H1 (cell line): Measurements from ENCODE around the gene NUP98. TPM values are rescaled to one million over a fixed set of nuclear protein-coding genes. Genes with fewer than 3 reads are reported as not detected.

ENCODE experiments used
- ASH2L ChIP-seq: fragments of 200-600, 300-600 bp; sonication (generic); IDR thresholded peaks from one replicate; pipeline ENCODE4 v1.7.1; 2017; ENCODE audit warnings: low read length
- BCL11A ChIP-seq, 2 experiments: IDR thresholded peaks; one replicate each; pipeline ENCODE4 v1.6.1; 2011; ENCODE audit warnings: low read depth in 2 of 2, low read length in 2 of 2, mild to moderate bottlenecking in 2 of 2
- CHD2 ChIP-seq: IDR thresholded peaks from 2 replicates; pipeline ENCODE4 v1.6.1; 2012; ENCODE audit warnings: low read length, improper control_type of control experiment
- HDAC6 ChIP-seq: IDR thresholded peaks from one replicate; pipeline ENCODE4 v1.7.1; 2012; ENCODE audit warnings: low read depth, mild to moderate bottlenecking, inconsistent platforms, low read length, moderate library complexity
- SAP30 ChIP-seq: fragments of 300-600 bp; sonication (generic); IDR thresholded peaks from 2 replicates; pipeline ENCODE4 v1.7.1; 2012; ENCODE audit warnings: low read length, moderate library complexity, mild to moderate bottlenecking, inconsistent platforms; ENCODE audit not compliant: insufficient read depth, insufficient replicate concordance
- TAF1 ChIP-seq: IDR thresholded peaks from 2 replicates; pipeline ENCODE4 v1.6.1; 2011; ENCODE audit warnings: mild to moderate bottlenecking, low read depth, low read length
- TCF12 ChIP-seq: IDR thresholded peaks from 2 replicates; pipeline ENCODE4 v1.6.1; 2011; ENCODE audit warnings: low read depth, mild to moderate bottlenecking, low read length
- polyA plus RNA-seq, 7 experiments: library from polyadenylated mRNA; depleted of rRNA in 3 of 7; stranded (reverse) in 5 of 7; unstranded in 2 of 7; fragments of >200 nt in 5 of 7; fragments of 200-250 nt in 2 of 7; gene quantifications; 1 replicate in 5 of 7; 2 replicates in 1 of 7; 4 replicates in 1 of 7; pipeline versions ENCODE4 v1.2.1 to v1.2.3, GENCODE V29; 2011 to 2013; ENCODE audit warnings: missing spikeins in 2 of 7, mixed read lengths in 2 of 7
- total RNA-seq: library from RNA; stranded (reverse); fragmentation: NEBNext Ultra II Directional; extraction: Animal tissue kit (Norgen Biotek cat#: 25700); gene quantifications from 2 replicates; pipeline ENCODE4 v1.2.1, GENCODE V29; 2021
- TF ChIP-seq, protein P1 (sequence below): fragments of 300-600 bp; sonication (generic); IDR thresholded peaks from 2 replicates; pipeline ENCODE4 v1.7.1; 2012; ENCODE audit warnings: low read length, moderate library complexity, mild to moderate bottlenecking, inconsistent platforms; ENCODE audit not compliant: insufficient replicate concordance

NUP98 gene
- total and polyA plus RNA-seq, 2 of the 8 experiments (the other 6 are each of a cell fraction or from before 2014, with no cell fraction given) = 98.6 to 261 TPM

- TF ChIP-seq, protein P1, sequence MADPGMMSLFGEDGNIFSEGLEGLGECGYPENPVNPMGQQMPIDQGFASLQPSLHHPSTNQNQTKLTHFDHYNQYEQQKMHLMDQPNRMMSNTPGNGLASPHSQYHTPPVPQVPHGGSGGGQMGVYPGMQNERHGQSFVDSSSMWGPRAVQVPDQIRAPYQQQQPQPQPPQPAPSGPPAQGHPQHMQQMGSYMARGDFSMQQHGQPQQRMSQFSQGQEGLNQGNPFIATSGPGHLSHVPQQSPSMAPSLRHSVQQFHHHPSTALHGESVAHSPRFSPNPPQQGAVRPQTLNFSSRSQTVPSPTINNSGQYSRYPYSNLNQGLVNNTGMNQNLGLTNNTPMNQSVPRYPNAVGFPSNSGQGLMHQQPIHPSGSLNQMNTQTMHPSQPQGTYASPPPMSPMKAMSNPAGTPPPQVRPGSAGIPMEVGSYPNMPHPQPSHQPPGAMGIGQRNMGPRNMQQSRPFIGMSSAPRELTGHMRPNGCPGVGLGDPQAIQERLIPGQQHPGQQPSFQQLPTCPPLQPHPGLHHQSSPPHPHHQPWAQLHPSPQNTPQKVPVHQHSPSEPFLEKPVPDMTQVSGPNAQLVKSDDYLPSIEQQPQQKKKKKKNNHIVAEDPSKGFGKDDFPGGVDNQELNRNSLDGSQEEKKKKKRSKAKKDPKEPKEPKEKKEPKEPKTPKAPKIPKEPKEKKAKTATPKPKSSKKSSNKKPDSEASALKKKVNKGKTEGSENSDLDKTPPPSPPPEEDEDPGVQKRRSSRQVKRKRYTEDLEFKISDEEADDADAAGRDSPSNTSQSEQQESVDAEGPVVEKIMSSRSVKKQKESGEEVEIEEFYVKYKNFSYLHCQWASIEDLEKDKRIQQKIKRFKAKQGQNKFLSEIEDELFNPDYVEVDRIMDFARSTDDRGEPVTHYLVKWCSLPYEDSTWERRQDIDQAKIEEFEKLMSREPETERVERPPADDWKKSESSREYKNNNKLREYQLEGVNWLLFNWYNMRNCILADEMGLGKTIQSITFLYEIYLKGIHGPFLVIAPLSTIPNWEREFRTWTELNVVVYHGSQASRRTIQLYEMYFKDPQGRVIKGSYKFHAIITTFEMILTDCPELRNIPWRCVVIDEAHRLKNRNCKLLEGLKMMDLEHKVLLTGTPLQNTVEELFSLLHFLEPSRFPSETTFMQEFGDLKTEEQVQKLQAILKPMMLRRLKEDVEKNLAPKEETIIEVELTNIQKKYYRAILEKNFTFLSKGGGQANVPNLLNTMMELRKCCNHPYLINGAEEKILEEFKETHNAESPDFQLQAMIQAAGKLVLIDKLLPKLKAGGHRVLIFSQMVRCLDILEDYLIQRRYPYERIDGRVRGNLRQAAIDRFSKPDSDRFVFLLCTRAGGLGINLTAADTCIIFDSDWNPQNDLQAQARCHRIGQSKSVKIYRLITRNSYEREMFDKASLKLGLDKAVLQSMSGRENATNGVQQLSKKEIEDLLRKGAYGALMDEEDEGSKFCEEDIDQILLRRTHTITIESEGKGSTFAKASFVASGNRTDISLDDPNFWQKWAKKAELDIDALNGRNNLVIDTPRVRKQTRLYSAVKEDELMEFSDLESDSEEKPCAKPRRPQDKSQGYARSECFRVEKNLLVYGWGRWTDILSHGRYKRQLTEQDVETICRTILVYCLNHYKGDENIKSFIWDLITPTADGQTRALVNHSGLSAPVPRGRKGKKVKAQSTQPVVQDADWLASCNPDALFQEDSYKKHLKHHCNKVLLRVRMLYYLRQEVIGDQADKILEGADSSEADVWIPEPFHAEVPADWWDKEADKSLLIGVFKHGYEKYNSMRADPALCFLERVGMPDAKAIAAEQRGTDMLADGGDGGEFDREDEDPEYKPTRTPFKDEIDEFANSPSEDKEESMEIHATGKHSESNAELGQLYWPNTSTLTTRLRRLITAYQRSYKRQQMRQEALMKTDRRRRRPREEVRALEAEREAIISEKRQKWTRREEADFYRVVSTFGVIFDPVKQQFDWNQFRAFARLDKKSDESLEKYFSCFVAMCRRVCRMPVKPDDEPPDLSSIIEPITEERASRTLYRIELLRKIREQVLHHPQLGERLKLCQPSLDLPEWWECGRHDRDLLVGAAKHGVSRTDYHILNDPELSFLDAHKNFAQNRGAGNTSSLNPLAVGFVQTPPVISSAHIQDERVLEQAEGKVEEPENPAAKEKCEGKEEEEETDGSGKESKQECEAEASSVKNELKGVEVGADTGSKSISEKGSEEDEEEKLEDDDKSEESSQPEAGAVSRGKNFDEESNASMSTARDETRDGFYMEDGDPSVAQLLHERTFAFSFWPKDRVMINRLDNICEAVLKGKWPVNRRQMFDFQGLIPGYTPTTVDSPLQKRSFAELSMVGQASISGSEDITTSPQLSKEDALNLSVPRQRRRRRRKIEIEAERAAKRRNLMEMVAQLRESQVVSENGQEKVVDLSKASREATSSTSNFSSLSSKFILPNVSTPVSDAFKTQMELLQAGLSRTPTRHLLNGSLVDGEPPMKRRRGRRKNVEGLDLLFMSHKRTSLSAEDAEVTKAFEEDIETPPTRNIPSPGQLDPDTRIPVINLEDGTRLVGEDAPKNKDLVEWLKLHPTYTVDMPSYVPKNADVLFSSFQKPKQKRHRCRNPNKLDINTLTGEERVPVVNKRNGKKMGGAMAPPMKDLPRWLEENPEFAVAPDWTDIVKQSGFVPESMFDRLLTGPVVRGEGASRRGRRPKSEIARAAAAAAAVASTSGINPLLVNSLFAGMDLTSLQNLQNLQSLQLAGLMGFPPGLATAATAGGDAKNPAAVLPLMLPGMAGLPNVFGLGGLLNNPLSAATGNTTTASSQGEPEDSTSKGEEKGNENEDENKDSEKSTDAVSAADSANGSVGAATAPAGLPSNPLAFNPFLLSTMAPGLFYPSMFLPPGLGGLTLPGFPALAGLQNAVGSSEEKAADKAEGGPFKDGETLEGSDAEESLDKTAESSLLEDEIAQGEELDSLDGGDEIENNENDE = no peak
- no peak for TF ChIP-seq SAP30
- no peak for TF ChIP-seq BCL11A (IDR thresholded peaks at IDR 0.05; ENCODE audit: low read depth in 2 of 2, low read length in 2 of 2)
- TF ChIP-seq TAF1 = no peak
- TF ChIP-seq CHD2 = no peak
- TF ChIP-seq HDAC6 = no peak
- no peak for TF ChIP-seq ASH2L
- no peak for TF ChIP-seq TCF12
Observed at GRCh38 chr11:3823303-3823702, 25.9 kb upstream of the NUP98 start (continued).
